ENCODE measurements around the gene RAB11FIP4.

RAB11FIP4 gene

GRCh38 chr17:31431098-31431851, 39.8 kb downstream of the RAB11FIP4 start:
- in situ Hi-C loops (cut with MboI; ENCODE audit: low sequenced_read_pairs): loop anchor here (25.0 kb wide), 1 partner anchor 406 kb away; no protein-coding TSS in a partner anchor

GRCh38 chr17:31431852-31432658, 40.6 kb downstream of the RAB11FIP4 start:
- in situ Hi-C loops (cut with MboI; ENCODE audit: low sequenced_read_pairs): loop anchor here (25.0 kb wide), 1 partner anchor 405 kb away; no protein-coding TSS in a partner anchor

- in situ Hi-C loops (cut with MboI; ENCODE audit: low sequenced_read_pairs): loop anchor here (25.0 kb wide), 1 partner anchor 404 kb away; no protein-coding TSS in a partner anchor
Measured at GRCh38 chr17:31433091-31433790, 41.8 kb downstream of the RAB11FIP4 start.

- in situ Hi-C loops (cut with MboI; ENCODE audit: low sequenced_read_pairs): loop anchor here (25.0 kb wide), 1 partner anchor 403 kb away; no protein-coding TSS in a partner anchor
Measured at GRCh38 chr17:31433811-31434726, 42.6 kb downstream of the RAB11FIP4 start.

DNA sequence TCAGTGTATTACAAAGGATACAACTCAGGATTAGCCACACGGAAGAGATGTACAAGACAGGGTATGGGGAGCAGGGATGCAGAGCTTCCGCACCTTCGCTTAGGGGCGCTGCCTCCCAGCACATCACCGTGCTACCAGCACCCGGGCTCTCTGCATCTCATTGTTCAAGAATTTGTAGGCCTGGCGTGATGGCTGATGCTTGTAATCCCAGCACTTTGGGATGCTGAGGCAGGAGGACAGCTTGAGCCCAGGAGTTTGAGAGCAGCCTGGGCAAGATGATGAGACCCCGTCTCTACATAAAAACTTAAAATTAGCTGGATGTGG, 43.2 kb downstream of the RAB11FIP4 start:
- in situ Hi-C loops (cut with MboI; ENCODE audit: low sequenced_read_pairs): loop anchor here (25.0 kb wide), 1 partner anchor 403 kb away; no protein-coding TSS in a partner anchor

DNA sequence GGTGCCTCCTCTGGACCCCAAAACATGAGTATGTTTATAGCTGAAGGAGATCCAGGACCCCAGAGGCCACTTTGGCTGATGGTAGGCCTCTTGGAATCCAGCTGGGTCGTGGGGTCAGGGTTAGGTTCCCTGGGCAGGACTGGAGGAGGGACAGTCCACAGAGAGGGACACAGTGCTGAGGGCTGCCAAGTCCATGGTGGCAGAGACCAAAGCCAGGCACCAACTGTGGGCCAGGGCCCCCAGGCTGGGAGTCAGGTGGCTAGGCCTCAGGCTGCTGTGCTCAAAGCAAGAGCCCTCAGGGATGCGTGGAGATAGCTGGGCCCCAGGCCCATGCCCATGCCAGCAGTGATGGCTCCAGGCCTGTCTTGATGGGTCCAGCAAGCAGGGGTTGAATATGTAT, 44.1 kb downstream of the RAB11FIP4 start:
- in situ Hi-C loops (cut with MboI; ENCODE audit: low sequenced_read_pairs): loop anchor here (25.0 kb wide), 1 partner anchor 402 kb away; no protein-coding TSS in a partner anchor

GRCh38 chr17:31437720-31438400, 46.4 kb downstream of the RAB11FIP4 start:
- in situ Hi-C loops (cut with MboI; ENCODE audit: low sequenced_read_pairs): loop anchor here (25.0 kb wide), 1 partner anchor 399 kb away; no protein-coding TSS in a partner anchor

GRCh38 chr17:31439716-31440115, 48.2 kb downstream of the RAB11FIP4 start:
- in situ Hi-C loops (cut with MboI; ENCODE audit: low sequenced_read_pairs): loop anchor here (5.0 to 25.0 kb wide), 2 partner anchors 68 to 398 kb away; no protein-coding TSS in a partner anchor

GRCh38 chr17:31442276-31442675, 50.8 kb downstream of the RAB11FIP4 start:
- in situ Hi-C loops (cut with MboI; ENCODE audit: low sequenced_read_pairs): loop anchor here (5.0 to 25.0 kb wide), 2 partner anchors 65 to 395 kb away; no protein-coding TSS in a partner anchor

- in situ Hi-C loops (cut with MboI; ENCODE audit: low sequenced_read_pairs): loop anchor here (5.0 to 25.0 kb wide), 2 partner anchors 64 to 394 kb away; no protein-coding TSS in a partner anchor
Measured at GRCh38 chr17:31442856-31443255, 51.4 kb downstream of the RAB11FIP4 start.

DNA sequence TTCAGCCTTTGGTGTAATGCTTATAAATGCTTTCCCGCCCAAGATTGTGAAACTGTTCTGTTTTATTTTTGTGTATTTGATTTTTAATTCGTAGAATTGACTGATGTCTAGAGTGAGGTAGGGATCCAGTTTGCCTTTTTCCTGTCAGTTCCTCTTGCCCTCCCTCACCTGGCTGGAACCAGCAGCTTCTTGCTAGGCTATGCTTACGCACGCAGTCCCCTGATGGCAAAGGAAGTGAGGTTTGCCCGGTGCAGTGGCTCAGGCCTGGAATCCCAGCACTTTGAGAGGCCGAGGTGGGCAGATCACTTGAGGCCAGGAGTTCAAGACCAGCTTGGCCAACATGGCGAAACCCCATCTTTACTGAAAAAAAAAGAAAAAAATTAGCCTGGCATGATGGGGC, 51.9 kb downstream of the RAB11FIP4 start:
- in situ Hi-C loops (cut with MboI; ENCODE audit: low sequenced_read_pairs): loop anchor here (5.0 to 25.0 kb wide), 2 partner anchors 64 to 394 kb away; no protein-coding TSS in a partner anchor

GRCh38 chr17:31444026-31444425, 52.6 kb downstream of the RAB11FIP4 start:
- in situ Hi-C loops (cut with MboI; ENCODE audit: low sequenced_read_pairs): loop anchor here (5.0 to 25.0 kb wide), 2 partner anchors 63 to 393 kb away; no protein-coding TSS in a partner anchor

GRCh38 chr17:31446195-31446967, 54.9 kb downstream of the RAB11FIP4 start:
- in situ Hi-C loops (cut with MboI; ENCODE audit: low sequenced_read_pairs): loop anchor here (25.0 kb wide), 1 partner anchor 391 kb away; no protein-coding TSS in a partner anchor

DNA sequence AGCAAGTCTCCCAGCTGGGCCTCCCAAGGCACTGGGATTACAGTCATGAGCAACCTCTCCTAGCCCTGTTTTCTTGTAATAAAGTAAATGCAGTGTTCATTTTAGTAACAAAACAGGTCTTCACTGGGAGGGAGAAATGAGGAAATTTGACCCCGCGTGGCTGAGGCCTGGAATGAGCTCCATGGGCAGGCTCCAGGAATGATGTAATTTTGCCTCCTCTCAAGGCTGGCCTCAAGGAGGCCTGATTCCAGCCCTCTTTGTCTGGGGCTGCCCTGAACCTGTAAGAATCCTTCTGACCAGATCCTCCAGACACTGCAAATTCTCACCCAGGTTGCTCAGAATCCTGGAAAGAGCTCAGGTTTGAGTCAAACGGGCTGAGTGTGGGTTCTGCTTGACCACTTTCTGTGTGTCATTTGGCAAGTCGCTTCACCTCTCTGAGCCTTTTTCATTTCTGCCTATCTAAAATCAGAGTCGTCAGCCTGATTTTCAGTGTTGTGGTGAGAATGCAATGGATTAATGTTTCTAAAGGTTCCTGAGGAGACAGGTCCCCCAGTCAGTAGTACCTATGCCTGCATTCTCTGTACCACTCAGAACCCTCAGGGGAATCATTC, 57.1 kb downstream of the RAB11FIP4 start:
- in situ Hi-C loops (cut with MboI; ENCODE audit: low sequenced_read_pairs): loop anchor here (25.0 kb wide), 1 partner anchor 389 kb away; no protein-coding TSS in a partner anchor

DNA sequence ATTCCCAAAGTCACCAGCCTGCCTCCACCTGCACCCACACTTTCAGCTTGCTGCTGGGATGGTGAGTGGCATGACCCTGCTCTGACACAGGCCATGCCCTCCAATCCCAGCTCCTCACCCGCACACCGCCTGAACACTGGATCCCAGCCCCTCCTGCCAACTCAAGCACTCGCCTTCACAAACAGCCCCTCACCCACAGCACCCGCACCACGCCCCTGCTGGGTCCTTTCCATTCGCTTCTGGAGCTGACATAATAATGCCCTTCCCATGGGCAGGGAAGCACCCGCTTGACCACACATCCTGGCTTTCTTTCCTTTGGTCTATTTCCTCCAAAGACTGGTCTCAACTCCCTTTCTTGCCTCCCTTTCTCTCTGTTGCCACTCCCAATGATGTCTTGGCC, 57.6 kb downstream of the RAB11FIP4 start:
- in situ Hi-C loops (cut with MboI; ENCODE audit: low sequenced_read_pairs): loop anchor here (25.0 kb wide), 1 partner anchor 388 kb away; no protein-coding TSS in a partner anchor

- in situ Hi-C loops (cut with MboI; ENCODE audit: low sequenced_read_pairs): loop anchor here (25.0 kb wide), 1 partner anchor 388 kb away; no protein-coding TSS in a partner anchor
Measured at GRCh38 chr17:31449746-31450145, 58.3 kb downstream of the RAB11FIP4 start.

DNA sequence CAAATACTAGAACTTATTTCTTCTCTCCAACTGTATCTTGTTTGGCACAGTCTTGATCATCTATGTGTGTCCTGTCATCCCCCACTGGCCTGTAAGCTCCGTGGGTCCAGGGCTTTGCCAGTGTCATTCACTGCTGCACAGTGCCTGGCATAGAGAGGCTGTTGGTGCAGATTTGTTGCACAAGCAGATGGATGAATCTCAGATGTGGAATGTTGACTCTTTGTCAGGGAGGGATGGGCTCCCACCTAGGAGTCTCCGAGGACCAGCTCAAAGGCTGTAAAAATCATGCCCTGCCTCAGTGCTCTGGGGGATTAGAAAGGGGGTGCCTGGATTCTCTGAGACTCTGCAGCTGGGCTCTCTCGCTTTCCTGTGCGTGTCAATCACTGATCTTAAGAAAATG, 60.6 kb downstream of the RAB11FIP4 start:
- in situ Hi-C loops (cut with MboI; ENCODE audit: low sequenced_read_pairs): no loop called here

All from HL-60/S4 treated with retinoic acid at 250 ng/mL for 4 days and 3 days (cell line).